ENCODE data around the gene IGLL5. TPM values are rescaled to one million over a fixed set of nuclear protein-coding genes. Genes with fewer than 3 reads are reported as not detected.
"Not testable (repeated sequence)": the region's sequence is repeated elsewhere in the genome, so short reads cannot be mapped to it uniquely, and the experiment has no call there.

The IGLL5 gene
- total RNA-seq, 1 experiment from 2014 or later = not detected

DNA sequence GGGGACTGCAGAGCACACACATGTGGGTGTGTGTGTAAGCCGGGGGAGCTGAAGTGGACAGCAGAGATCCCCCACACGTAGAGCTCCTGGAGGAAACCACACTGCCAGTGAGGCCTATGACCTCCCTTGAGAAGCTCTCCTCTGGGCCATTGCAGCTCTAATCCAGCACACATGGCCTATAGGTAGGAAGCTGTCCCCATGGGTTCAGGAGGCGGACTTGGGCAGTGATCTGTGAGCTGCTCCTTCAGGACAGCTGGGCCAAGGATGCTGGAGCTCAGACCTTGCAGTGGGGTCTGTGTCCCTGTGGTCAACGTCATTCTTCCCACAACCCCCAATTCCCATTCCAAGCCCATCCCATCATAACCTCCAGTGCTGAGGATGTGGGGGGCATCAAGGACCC is 29.8 kb downstream of the IGLL5 start:
- DNase-seq (ENCODE audit: low read depth, low spot score) = no peak
- in situ Hi-C loops (cut with HindIII; ENCODE audit: low pct_unique_long_range_greater_than_20kb, low sequenced_read_pairs) = no loop called here

DNA sequence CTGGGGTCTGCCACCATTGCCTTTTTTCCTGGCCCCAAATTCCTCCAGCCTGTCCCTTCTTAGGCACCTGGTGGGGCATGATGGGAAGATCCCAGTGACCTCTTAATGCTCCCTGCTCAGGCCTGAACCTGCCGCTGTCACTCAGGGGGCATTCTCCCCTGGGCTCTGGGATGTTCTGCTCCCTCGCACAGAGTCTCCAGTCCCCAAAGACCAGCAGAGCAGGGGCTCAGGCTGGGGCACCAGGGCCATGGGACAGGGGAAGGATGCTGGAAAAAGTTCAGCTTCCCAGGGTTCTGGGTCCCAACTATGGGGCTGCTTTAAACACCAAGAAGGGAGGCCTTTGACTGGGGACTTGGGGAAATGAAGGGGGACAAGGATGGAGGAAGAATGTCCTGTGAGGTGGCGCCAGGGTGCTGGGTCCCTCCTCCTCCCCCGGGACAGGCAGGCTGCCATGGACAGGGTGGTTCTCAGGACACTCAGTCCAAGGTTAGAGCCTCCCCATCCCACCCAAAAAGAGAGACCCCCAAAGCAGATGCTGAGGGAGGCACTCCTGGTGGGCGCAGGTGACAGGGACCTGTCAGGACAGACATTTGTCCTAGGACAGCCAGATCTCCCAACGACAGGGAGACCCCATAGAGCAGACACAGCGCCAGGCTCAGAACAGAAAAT is 30.8 kb downstream of the IGLL5 start:
- DNase-seq (ENCODE audit: low read depth, low spot score) = no peak
- in situ Hi-C loops (cut with HindIII; ENCODE audit: low pct_unique_long_range_greater_than_20kb, low sequenced_read_pairs) = no loop called here

DNA sequence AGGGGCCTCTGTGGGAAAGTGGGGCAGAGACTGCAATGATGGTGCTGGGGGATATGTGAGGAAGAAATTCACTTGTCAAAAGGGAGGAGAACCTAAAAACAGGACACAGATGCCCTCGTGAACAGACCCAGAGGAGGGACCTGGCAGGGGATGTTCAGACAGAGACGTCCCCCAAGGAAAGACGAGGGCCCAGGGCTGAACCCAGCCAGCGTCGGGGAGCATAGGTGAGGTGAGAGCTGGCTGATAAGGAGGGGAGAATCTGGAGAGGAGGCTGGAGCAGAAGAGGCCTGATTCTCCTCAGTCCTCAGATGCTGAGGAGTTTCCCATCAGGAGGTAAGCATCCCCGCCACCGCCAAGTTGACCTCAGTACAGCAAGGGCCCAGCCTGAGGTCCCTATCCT is 31.4 kb downstream of the IGLL5 start:
- in situ Hi-C loops (cut with HindIII; ENCODE audit: low pct_unique_long_range_greater_than_20kb, low sequenced_read_pairs) = no loop called here
- DNase-seq (ENCODE audit: low read depth, low spot score) = no peak

DNA sequence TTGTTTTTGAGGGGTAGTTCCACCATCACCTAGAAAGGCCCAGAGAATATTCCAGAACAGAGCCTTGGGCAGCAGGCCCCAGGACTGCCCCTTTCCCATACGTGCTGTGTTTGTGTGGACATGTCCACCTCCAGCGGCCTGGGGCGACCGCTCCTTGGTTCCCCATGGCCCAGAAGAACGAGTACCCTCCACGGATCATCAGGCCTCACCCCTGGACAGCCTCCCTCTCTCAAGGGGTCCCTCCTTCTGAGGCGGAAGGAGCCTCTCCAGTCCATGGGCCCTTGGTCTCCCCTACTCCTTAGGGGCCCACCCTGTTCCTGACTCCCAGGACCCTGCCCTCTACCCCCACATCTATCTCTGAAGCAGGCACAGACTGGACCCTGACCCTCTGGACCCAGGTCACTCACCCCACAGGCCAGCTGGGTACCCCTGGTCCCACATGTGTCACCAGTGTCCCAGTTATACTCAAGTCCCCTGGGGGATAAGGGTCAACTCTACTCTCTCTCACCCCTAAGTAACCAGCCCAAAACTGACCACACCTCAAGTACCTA is 32.6 kb downstream of the IGLL5 start:
- DNase-seq (ENCODE audit: low read depth, low spot score) = no peak
- in situ Hi-C loops (cut with HindIII; ENCODE audit: low pct_unique_long_range_greater_than_20kb, low sequenced_read_pairs) = no loop called here

DNA sequence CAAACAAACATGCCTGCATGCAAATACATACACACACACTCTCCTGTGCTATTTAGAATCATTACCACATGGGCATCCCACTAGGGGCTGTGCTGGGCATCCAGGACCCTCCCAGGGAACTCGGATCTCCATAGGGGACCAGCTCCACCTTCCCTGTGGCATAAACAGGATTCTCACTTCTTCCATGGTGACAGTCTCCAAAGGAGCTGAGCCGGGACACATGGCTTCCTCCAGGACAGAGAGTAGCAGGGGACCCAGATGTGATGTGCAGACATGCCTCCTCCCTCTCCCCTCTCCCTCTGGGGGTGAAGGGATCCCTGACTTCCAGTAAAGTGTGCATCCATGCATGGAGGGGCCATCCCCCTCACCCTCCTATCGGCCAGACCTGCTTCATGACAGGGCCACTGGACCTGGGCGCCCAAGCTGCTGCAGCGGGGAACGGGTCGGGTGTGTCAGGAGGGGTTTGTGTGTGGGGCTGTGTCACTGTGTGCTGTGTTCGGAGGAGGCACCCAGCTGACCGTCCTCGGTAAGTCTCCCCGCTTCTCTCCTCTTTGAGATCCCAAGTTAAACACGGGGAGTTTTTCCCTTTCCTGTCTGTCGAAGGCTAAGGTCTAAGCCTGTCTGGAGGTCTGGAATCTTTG is 33.4 kb downstream of the IGLL5 start:
- DNase-seq (ENCODE audit: low read depth, low spot score) = no peak
- in situ Hi-C loops (cut with HindIII; ENCODE audit: low pct_unique_long_range_greater_than_20kb, low sequenced_read_pairs) = no loop called here

DNA sequence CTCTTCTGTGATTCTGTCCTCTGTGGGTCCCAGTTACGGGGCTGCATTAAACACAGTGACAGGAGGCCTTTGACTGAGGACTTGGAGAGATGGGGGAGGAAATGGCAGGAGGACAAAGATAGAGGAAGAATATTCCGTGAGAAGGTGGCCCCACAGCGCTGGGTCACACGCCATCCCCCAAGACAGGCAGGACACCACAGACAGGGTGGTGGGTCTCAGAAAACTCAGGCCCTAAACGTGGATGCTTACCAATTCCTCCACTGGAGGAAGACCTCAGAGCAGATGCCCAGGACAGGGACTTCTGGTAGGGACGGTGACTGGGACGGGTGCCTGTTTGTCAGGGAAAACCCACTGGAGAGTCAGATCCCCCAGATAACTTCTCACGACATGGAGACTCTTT is 34.0 kb downstream of the IGLL5 start:
- in situ Hi-C loops (cut with HindIII; ENCODE audit: low pct_unique_long_range_greater_than_20kb, low sequenced_read_pairs) = no loop called here
- DNase-seq (ENCODE audit: low read depth, low spot score) = no peak

DNA sequence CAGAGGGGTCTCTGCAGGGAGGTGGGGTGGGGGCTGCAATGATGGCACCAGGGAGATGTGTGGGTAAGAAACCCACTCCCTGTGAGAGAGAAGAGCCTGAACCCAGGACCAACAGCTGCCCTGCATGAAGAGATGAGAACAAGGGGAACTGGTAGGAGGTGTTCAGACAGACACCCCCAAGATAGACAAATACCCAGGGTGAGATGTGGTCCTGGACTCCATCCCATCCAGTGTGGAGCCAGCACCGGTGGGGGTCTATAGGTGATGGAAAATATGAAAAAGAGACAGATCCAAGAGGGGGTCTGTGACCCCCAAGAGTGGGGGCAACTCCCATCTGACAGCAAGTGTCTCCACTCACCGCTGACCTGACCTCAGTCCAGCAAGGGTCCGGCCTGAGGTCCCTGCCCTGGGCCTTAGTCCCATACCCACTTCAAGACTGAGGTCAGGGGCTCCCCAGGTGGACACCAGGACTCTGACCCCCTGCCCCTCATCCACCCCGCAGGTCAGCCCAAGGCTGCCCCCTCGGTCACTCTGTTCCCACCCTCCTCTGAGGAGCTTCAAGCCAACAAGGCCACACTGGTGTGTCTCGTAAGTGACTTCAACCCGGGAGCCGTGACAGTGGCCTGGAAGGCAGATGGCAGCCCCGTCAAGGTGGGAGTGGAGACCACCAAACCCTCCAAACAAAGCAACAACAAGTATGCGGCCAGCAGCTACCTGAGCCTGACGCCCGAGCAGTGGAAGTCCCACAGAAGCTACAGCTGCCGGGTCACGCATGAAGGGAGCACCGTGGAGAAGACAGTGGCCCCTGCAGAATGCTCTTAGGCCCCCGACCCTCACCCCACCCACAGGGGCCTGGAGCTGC is 34.7 kb downstream of the IGLL5 start:
- in situ Hi-C loops (cut with HindIII; ENCODE audit: low pct_unique_long_range_greater_than_20kb, low sequenced_read_pairs); DNase-seq (ENCODE audit: low read depth, low spot score): not testable (repeated sequence)

DNA sequence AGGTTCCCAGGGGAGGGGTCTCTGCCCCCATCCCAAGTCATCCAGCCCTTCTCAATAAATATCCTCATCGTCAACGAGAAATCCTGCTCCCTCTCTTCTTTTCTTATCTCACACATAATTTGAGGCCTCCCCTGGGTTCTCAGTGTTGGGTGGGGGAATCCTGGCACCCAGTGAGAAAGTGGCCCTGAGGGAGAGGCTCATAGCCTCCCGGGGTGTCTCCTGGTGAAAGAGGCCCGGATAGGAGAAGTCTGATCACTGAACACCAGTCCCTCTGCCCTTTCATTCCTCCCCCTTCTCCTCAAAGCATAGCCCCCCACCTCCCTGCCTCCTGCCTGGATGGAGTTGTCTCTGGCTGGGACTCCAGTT is 35.3 kb downstream of the IGLL5 start:
- no peak for DNase-seq (ENCODE audit: low read depth, low spot score)
- in situ Hi-C loops (cut with HindIII; ENCODE audit: low pct_unique_long_range_greater_than_20kb, low sequenced_read_pairs) = no loop called here

DNA sequence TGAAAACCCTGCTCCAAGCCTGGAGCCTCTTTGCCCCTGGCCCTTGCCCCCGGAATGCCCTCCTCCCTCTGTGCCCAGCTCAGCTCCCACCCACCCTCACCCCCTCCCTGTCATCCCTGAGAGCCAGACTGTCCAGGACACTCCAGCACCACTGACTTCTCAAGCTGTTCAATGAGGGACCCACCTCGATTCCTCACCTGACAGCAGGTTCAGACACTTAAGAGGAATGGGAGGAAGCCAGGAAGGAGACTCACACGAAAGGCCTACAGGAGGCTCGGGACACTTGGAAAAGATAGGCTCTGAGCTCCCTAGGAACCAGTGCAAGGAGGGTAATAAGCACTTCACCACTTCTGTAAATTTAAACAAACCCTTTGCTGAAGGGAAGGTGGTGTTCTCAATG is 35.8 kb downstream of the IGLL5 start:
- DNase-seq (ENCODE audit: low read depth, low spot score) = no peak
- in situ Hi-C loops (cut with HindIII; ENCODE audit: low pct_unique_long_range_greater_than_20kb, low sequenced_read_pairs) = no loop called here

DNA sequence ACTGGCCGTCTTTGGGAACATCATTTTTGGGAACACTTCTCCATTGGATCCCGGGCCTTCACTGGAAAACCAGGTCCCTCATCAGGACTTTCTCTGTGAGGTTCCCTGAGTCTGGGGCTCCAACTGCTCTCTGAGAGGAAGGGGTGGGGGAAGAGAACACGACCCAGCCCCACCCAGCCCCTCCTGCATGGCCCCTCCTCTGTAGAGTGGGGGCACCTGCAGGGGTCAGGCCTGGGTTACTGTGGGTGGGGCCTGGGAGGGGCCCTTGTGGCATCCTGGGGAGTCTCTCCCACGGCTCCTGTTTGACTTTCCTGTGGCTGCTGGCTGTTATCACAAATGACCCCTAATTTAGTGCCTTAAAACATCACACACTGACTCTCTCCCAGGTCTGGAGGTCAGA is 36.3 kb downstream of the IGLL5 start:
- DNase-seq (ENCODE audit: low read depth, low spot score) = no peak
- in situ Hi-C loops (cut with HindIII; ENCODE audit: low pct_unique_long_range_greater_than_20kb, low sequenced_read_pairs) = no loop called here

DNA sequence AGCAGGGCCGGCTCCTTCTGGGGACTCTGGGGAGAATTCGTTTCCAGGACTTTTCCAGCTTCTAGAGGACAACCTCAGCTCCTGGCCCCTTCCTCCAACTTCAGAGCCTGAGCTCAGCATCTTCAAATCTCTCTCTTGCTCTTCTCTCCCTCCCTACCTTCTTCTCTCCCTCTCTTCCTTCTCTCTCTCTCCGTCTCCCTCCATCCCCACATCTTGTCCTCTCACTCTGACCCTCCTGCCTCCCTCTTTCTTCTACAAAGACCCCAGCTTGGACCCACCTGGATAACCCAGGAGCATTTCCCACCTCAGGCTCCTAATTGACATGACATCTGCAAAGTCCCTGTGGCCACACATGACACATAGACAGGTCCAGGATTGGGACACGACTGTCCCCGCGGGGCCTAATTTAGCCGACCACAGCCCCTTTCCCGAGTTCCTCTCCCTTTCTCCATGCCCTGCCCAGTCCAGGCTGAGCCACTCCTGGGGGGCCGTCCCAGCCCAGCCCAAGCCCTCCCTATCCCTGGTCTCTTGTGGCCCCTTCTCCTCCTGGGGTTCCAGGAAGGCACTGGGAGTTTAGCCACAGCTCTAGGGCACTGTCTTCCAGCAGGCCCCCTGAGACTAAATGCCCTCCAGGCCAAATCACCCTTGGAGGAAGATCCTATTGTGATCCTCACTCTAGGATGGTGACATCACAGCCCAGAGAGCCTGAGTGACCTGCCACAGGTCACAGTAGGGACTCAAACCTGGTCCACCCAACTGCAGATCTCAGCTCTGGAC is 36.9 kb downstream of the IGLL5 start:
- in situ Hi-C loops (cut with HindIII; ENCODE audit: low pct_unique_long_range_greater_than_20kb, low sequenced_read_pairs) = no loop called here
- no peak for DNase-seq (ENCODE audit: low read depth, low spot score)

DNA sequence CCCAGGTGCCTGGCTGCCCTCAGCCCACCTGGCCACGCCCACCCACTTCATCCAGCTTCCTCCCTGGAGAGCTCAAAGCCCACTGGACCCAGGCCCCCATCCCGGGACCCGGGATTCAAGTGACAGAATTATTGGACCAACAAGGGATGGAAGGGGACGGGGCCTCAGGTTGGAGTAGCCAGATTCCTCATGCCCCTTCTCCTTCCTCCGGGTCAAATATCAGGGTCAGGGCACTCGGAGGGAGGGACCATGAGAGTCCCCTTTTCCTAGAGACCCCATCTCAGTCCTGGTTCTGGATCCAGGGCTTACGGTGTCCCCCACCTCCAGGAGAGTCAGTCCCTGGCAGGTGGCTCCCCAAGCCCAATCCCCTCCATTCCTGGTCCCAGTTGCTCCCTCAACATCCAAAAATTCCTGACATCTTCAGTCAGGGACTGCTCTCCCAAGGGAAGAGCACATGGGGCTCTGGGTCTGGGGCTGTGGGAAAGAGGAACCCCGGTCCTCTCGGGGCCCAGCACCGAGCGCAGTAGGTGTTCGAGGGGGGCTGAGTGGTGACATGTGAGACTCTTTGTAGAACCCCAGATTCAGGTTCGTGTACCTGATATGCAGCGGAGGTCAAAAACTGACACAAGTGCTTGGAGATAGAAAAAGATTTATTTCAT is 37.7 kb downstream of the IGLL5 start:
- DNase-seq (ENCODE audit: low read depth, low spot score) = no peak
- in situ Hi-C loops (cut with HindIII; ENCODE audit: low pct_unique_long_range_greater_than_20kb, low sequenced_read_pairs) = no loop called here

DNA sequence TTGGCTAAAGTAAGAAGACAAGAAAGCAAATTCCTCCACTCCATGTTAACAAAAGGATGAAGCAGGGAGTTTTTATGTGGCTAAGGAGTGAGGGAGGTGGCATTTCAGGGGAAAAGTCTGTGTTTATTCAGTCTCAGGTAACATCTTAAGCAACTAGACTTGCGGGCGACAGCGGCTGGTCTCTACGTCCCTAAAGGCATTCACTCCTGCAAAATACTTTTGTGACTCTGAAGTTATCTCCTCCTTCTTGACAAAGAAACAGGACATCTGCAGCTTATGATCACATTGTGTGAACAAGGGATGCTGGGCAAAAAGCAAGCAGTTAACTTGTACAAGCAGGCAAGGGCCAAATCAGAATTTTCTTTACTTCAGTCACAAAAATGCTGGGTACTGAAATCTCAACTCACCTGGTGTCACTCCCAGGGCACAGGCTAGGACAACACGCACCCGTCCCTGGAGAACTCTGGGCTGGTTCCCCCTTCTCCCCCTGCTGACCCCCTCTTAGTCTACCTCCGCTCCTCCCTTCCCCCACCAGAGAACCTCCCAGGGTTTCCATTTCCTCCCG is 38.3 kb downstream of the IGLL5 start:
- in situ Hi-C loops (cut with HindIII; ENCODE audit: low pct_unique_long_range_greater_than_20kb, low sequenced_read_pairs) = no loop called here
- DNase-seq (ENCODE audit: low read depth, low spot score) = no peak

DNA sequence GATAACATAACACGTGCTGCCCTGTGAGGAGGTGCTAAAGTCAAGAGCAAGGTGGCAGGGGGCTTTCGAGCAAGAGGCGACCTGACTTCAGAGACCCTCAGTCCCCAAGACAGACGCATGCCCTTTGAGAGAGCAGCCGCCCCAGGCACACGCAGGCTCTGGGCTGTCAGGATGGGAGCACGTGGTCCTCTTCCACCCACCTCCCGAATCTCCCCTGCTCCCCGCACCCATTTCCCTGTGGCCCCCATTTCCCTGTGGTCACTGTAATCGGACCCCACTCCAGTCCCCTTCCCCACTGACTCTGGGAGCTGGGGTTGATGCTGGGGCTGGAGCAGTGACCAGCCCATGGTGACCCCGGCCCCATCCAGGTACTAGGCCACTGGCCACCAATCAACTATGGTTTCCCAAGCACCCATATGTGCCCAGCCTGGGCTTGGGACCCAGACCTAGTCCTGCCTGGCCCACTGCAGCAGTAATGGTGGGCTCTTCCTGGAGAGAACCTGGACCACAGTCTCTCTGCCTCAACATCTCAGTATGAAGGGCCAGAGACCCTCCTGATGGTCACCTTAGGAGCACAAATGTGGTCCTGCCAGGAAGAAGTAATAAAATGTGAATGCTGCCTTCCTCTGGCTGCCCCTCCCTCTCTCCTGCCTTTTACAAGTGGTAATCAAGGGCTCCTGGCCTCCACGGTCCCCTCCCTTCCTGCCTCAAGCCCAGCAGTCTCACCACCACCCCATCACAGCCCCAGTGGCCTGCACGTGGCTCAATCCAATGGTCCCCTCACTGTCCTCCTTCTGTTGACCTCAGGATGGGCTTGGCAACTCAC is 39.0 kb downstream of the IGLL5 start:
- in situ Hi-C loops (cut with HindIII; ENCODE audit: low pct_unique_long_range_greater_than_20kb, low sequenced_read_pairs) = no loop called here
- no peak for DNase-seq (ENCODE audit: low read depth, low spot score)

DNA sequence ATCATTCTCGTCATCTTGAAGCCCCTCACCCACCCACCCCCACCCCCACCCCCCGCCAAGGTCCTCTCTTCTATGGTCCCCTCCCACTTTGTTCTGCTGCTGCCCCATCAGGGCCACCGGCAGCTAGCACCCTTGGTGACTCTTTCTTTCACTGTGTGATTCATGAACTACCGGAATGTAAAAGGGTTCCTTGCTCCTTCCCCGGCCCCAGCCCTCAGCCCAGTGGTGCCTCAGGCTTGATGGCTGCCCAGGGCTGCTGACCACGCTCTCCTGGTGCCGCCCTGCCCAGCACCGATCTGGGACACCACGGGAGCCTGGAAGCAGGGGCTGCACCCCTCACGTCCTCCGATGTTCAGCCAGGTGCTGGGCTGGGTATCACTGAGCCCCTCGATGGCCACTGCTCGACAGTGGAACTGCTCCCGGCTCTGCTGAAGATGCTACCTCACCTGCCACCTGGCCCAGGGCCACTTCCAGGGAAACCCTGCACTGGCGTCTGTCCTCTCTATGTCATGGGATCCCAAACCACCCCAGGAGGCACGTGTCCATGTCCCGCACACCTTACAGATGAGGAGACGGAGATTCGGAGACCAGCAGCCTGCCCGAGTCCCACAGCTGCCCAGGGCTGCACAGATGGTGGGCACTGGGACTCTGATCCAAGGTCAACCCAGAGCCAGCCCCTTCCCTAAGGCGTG is 39.7 kb downstream of the IGLL5 start:
- in situ Hi-C loops (cut with HindIII; ENCODE audit: low pct_unique_long_range_greater_than_20kb, low sequenced_read_pairs) = no loop called here
- DNase-seq (ENCODE audit: low read depth, low spot score) = no peak

Measured in SK-MEL-5 (cell line).